ENCODE results near the gene EIPR1.

Gene EIPR1

GRCh38 chr2:3277050-3277747 lies 100.4 kb downstream of the EIPR1 start:
- Mint-ChIP-seq H3K27me3 (no peaks in the 10 kb centered on the region), H3K9me3 (peaks cover 11% of the 10 kb centered on the region), H3K36me3 (peaks cover 74% of the 10 kb centered on the region), H3K4me1 (peaks cover 11% of the 10 kb centered on the region), H3K4me3 (no peak overlapping the region), H3K27ac (peak overlapping the region; percentile 17)
- ATAC-seq, result no peak

GRCh38 chr2:3272761-3273160 lies 104.9 kb downstream of the EIPR1 start:
- no peak for ATAC-seq
- Mint-ChIP-seq H3K4me3 (no peak overlapping the region), H3K27me3 (no peaks in the 10 kb centered on the region), H3K27ac (no peak overlapping the region), H3K4me1 (peaks cover 5% of the 10 kb centered on the region), H3K36me3 (peaks cover 53% of the 10 kb centered on the region), H3K9me3 (peaks cover 8% of the 10 kb centered on the region)

- Mint-ChIP-seq H3K36me3 (peaks cover 40% of the 10 kb centered on the region), H3K4me3 (no peak overlapping the region), H3K27me3 (no peaks in the 10 kb centered on the region), H3K9me3 (peaks cover 4% of the 10 kb centered on the region), H3K4me1 (no peaks in the 10 kb centered on the region), H3K27ac (no peak overlapping the region)
- no peak for ATAC-seq
Measured at GRCh38 chr2:3270095-3270478, 107.5 kb downstream of the EIPR1 start.

- Mint-ChIP-seq H3K4me3 (no peak overlapping the region), H3K27ac (no peak overlapping the region), H3K27me3 (no peaks in the 10 kb centered on the region), H3K9me3 (no peaks in the 10 kb centered on the region), H3K36me3 (peaks cover 35% of the 10 kb centered on the region), H3K4me1 (no peaks in the 10 kb centered on the region)
- no peak for ATAC-seq
Measured at GRCh38 chr2:3269425-3270094, 108.1 kb downstream of the EIPR1 start.

- ATAC-seq, result no peak
- Mint-ChIP-seq H3K27me3 (no peaks in the 10 kb centered on the region), H3K36me3 (peaks cover 26% of the 10 kb centered on the region), H3K9me3 (no peaks in the 10 kb centered on the region), H3K4me3 (no peak overlapping the region), H3K4me1 (no peaks in the 10 kb centered on the region), H3K27ac (no peak overlapping the region)
Measured at GRCh38 chr2:3268705-3269029, 109.0 kb downstream of the EIPR1 start.

GRCh38 chr2:3267869-3268704 lies 109.5 kb downstream of the EIPR1 start:
- H3K36me3 Mint-ChIP-seq, result peaks cover 26% of the 10 kb centered on the region
- no peaks in the 10 kb centered on the region for H3K27me3 Mint-ChIP-seq
- H3K4me1 Mint-ChIP-seq, result no peaks in the 10 kb centered on the region
- no peak overlapping the region for H3K27ac Mint-ChIP-seq
- no peaks in the 10 kb centered on the region for H3K9me3 Mint-ChIP-seq
- no peak overlapping the region for H3K4me3 Mint-ChIP-seq
- no peak for ATAC-seq

DNA sequence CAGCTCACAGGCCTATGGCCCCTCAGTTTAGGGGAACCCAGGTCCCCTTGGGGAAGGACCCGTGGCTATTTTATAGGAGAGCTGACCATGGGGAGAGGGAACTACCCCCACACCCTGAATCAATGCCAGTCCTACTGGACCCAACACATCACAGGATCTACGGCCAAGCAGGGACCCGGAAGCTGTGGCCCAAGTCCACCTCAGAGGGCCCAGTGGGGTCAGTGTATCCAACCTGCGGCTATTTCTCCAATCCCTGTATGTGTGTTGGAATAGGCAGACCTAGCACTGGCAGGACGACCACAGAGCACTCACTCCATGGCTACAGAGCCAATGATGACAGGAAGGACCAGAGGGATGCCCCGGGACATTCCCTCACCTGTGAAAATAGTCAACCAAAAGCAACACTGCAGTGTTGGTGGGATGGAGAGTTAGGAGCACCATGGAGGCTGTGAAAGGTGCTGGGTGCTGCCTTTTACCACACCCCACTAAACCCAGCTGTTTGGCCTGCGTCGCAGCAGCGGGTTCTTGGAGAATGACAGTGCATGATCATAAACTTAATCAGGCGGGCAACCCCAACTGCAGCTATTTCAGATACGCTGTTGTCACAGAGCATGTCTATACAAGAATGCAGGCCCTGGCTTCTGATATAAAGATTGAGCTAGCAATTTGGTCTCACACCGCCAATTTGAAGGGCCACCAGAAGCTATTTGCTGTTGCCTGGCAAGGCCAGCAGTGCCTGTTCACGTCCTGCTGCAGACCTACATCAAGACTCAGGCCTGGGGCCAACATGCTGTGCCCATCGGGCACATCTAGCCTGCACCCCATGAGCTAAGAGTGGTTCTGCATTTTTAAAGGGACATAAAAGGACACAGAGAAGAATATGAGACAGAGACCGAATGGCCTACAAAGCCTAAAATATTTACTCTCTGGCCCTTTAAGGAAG lies 110.4 kb downstream of the EIPR1 start:
- Mint-ChIP-seq H3K4me1 (no peaks in the 10 kb centered on the region), H3K4me3 (no peak overlapping the region), H3K9me3 (no peaks in the 10 kb centered on the region), H3K36me3 (peaks cover 32% of the 10 kb centered on the region), H3K27me3 (no peaks in the 10 kb centered on the region), H3K27ac (no peak overlapping the region)
- ATAC-seq, result no peak

- Mint-ChIP-seq H3K9me3 (no peaks in the 10 kb centered on the region), H3K36me3 (peaks cover 34% of the 10 kb centered on the region), H3K4me3 (no peak overlapping the region), H3K27ac (no peak overlapping the region), H3K4me1 (no peaks in the 10 kb centered on the region), H3K27me3 (no peaks in the 10 kb centered on the region)
- no peak for ATAC-seq
Measured at GRCh38 chr2:3265981-3266924, 111.4 kb downstream of the EIPR1 start.

DNA sequence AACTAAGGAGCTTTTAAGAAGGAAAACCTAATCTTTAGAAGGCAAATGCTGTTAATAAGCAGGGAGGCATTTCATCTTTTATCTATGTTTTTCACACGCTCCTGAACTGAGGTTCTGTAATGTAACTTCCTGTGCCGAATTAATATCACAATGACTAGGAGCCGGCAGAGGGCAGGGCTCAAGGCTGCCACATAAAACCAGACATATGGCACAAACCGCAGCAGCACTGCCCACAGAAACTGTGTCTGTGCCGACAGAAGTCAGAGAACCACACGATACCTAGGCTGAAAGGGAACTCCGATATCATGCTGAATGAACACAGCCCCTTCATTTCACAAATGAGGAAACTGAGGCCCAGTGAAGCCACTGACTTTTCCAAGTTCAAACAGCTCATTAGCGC lies 112.1 kb downstream of the EIPR1 start:
- Mint-ChIP-seq H3K9me3 (no peaks in the 10 kb centered on the region), H3K27me3 (no peaks in the 10 kb centered on the region), H3K4me1 (no peaks in the 10 kb centered on the region), H3K27ac (no peak overlapping the region), H3K36me3 (peaks cover 37% of the 10 kb centered on the region), H3K4me3 (no peak overlapping the region)
- no peak for ATAC-seq

GRCh38 chr2:3264010-3264744 lies 113.4 kb downstream of the EIPR1 start:
- peaks cover 43% of the 10 kb centered on the region for H3K36me3 Mint-ChIP-seq
- H3K4me3 Mint-ChIP-seq, result no peak overlapping the region
- ATAC-seq, result no peak
- H3K4me1 Mint-ChIP-seq, result peaks cover 5% of the 10 kb centered on the region
- no peaks in the 10 kb centered on the region for H3K9me3 Mint-ChIP-seq
- no peaks in the 10 kb centered on the region for H3K27me3 Mint-ChIP-seq
- no peak overlapping the region for H3K27ac Mint-ChIP-seq

- no peaks in the 10 kb centered on the region for H3K9me3 Mint-ChIP-seq
- peaks cover 9% of the 10 kb centered on the region for H3K4me1 Mint-ChIP-seq
- no peak overlapping the region for H3K4me3 Mint-ChIP-seq
- peak; percentile 47 for ATAC-seq
- no peaks in the 10 kb centered on the region for H3K27me3 Mint-ChIP-seq
- H3K27ac Mint-ChIP-seq, result no peak overlapping the region
- H3K36me3 Mint-ChIP-seq, result peaks cover 43% of the 10 kb centered on the region
Measured at GRCh38 chr2:3263487-3263886, 114.1 kb downstream of the EIPR1 start.

DNA sequence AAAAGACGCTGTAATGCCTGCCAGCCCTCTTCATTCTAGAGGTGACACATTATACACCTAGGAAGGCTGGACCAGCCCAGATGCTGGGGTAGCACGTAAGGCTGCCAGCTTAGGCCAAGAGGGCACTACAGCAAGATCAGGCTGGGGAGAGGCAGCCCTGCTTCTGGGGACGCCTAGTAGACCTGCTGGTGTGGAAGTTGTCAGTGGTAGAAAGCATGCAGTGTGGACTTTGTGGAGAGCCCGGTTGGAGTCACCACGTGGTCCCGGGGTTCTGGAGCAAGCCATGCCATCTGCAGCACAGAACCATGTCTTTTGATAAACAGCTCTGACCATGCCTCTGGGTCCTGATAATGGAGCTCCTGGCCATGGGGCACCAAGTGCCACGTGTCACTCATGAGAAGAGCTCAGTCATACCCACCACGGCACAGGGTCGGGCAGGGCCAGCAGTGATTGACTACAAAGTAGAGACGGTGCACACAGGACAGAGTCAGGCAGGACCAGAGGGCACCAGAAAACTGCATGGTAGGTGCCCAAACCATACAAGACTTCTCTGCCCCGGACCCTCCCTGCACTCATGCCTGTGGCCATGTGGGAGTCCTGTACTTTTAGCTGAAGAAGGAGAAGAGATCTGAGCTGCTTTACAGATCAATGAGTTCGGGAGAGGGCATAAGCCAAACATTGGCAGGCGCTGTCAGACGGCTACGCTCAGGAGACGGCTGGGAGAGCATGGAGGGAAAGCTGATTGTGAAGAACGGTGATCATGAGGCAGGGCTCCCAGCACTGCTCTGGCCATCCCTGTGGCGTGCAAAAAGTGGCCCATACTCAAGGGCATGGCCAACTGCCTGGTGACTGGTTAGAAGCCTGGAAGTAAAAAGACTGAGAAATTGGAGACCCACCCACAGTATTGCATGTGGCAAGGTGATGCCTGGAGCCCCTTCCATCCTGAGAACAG lies 114.9 kb downstream of the EIPR1 start:
- Mint-ChIP-seq H3K36me3 (peaks cover 45% of the 10 kb centered on the region), H3K27me3 (no peaks in the 10 kb centered on the region), H3K4me1 (peaks cover 9% of the 10 kb centered on the region), H3K4me3 (no peak overlapping the region), H3K9me3 (no peaks in the 10 kb centered on the region), H3K27ac (peak overlapping the region; percentile 6)
- ATAC-seq, result no peak

DNA sequence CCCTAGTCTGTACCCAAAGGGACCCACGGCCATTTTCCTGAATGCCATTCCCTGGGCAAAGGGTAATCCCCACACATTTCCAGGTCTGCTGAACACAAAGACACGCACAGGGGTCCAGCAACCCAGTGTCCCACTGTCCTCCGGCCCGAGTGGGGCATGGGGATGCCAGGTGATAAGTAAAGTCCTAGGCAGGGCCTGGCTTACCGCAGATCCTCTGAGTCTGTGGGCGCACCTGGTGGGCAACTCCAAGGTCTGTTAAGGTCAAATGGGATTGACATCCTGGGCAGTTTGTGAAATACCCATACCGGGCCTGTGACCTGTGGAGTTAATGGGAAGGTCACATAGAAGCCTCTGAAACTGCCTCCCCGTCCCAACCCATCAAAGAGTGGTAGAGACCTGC lies 116.1 kb downstream of the EIPR1 start:
- H3K27me3 Mint-ChIP-seq, result no peaks in the 10 kb centered on the region
- no peak for ATAC-seq
- no peaks in the 10 kb centered on the region for H3K9me3 Mint-ChIP-seq
- peak overlapping the region; percentile 6 for H3K27ac Mint-ChIP-seq
- H3K36me3 Mint-ChIP-seq, result peaks cover 57% of the 10 kb centered on the region
- peaks cover 9% of the 10 kb centered on the region for H3K4me1 Mint-ChIP-seq
- no peak overlapping the region for H3K4me3 Mint-ChIP-seq

Data from stimulated activated memory B cell treated with anti-CD40 and anti-IgM and Interleukin-4, amounts not matched to agents 10 μg/mL and 1 μg/mL and 100 μg/mL, for 72 hours (primary cell).